GM18951 (cell line): ENCODE results near the gene HCK.
"Not testable (repeated sequence)": the region's sequence is repeated elsewhere in the genome, so short reads cannot be mapped to it uniquely, and the experiment has no call there.

Source experiments
- POLR2A ChIP-seq: IDR thresholded peaks from 4 replicates; pipeline ENCODE4 v1.6.1; 2011; ENCODE audit warnings: mild to moderate bottlenecking; ENCODE audit not compliant: insufficient read length, insufficient read depth; ENCODE audit errors: extremely low read depth
- in situ Hi-C: fragments of 300-500 bp; cut with MboI; formaldehyde crosslinking; loops from one replicate; pipeline ENCODE4 v1.12.0; 2022; ENCODE audit warnings: low sequenced_read_pairs, mixed read lengths, inconsistent platforms; ENCODE audit not compliant: unreplicated experiment

The HCK gene

DNA sequence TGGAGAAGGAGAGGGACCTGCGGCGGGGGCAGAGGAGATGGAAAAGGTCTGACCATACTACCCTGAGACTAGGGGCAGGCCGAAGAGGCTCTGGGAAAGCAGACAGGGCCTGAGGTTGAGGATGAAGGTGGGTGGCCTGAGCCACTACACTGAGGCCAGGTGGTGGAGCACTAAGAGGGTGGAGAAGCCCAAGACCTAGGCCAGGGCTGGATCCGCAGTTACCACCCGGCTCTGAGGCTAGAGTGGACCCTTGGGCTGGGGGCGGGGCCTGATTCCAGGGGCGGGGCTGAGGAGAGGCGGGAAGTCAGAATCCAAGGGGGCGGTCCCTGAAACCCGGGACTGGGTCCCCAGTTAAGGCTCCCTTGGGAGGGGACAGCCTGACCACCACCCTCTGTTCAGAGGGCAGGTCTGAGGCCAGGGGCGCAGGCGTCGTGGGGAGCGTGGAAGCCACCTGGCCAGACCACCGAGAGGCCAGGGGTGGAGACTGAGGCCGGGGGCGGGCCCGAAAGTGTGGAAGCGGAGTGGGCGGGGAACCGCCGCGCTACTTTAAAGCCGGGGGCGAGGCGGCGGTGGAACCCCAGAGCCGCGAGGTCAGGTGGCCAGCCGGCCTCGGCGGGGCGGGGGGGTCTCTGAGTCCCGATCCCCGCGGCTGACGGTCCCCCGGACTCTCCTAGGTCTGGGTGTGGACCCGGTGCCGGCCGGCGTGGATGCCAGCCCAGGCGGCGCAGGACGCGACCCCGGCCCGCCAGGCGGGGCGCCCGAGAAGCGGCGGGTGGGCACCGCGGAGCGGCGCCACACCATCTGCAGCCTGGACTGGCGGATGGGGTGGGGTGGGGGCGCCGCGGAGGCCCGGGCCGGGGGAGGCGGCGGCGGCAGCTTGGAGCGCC, 33.5 kb upstream of the HCK start:
- no peak for TF ChIP-seq POLR2A
- in situ Hi-C loops: no loop called here

DNA sequence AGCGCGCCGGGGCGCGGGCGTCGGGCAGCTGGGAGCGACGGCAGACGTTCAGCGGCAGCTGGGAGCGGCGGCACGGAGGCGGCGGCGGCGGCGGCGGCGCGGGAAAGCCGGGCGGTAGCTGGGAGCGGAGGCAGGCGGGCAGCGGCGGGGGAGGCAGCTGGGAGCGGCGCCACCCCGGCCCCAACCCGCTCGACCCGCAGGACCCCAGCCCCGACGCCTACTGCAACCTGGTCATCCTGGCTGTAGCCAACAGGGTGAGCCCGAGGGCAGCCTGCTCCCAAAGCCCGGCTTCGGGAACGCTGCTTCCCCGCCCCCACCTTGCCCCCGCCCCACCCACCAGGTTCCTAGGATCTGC, 32.9 kb upstream of the HCK start:
- in situ Hi-C loops: no loop called here
- no peak for TF ChIP-seq POLR2A

DNA sequence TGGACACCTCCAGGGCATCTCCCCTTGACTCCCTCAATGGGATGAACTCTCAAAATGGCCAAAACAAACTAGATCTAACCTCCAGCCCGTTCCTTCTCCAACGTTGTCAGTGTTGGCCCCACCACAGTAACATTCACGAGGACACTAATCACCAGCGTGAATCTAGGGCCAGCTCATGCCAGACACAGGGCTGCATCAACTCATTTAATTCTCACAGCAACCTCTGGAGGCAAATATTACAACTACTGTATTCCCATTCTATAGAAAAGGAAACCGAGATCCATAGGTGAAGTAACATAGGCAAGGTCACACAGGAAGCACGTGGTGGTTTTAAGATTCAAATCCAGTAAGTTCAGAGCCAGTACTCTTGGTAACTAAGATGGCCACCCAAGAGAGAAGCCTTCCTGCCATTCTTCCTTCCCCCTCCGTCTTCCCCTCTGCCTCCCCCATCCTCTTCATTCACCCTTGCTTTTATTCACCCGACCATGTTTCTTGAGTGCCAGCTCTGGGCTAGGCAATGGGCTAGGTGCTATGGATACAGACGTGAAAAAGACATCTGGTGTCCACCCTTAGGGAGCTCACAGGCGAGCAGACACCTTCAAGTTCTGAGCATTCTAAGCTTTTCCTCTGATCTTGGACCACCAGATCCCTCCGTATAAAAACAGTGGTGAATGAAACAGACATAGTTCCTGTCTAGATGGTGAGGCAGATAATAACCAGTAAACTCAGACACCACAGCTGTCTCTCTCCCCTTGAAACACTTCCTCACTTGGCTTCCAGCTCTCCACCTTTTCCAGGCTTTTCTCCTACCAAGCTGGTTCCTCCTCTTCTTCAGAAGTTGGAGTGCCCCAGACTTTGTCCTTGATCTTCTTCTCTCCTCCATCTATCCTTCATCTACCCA, 32.2 kb upstream of the HCK start:
- in situ Hi-C loops: loop anchor here (10.0 kb wide), 1 partner anchor 165 kb away; no protein-coding TSS in a partner anchor
- no peak for TF ChIP-seq POLR2A

DNA sequence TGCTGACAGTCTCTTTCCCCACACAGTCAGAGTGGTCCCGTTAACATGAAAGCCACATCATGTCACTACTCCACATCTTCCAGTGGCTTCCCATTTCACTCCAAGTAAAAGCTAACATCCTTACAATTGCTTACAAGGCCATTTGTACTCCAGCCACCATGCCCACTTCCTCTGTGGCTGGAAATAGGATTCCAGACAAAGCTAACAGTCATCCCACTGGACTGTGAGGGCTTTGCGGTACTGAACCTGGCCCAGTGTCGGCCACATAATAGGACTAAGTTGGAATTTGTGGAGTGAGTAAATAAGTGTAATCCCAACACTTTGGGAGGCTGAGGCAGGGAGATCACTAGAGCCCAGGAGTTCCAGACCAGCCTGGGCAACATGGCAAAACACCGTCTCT, 31.0 kb upstream of the HCK start:
- no peak for TF ChIP-seq POLR2A
- in situ Hi-C loops: loop anchor here (10.0 kb wide), 1 partner anchor 166 kb away; no protein-coding TSS in a partner anchor

DNA sequence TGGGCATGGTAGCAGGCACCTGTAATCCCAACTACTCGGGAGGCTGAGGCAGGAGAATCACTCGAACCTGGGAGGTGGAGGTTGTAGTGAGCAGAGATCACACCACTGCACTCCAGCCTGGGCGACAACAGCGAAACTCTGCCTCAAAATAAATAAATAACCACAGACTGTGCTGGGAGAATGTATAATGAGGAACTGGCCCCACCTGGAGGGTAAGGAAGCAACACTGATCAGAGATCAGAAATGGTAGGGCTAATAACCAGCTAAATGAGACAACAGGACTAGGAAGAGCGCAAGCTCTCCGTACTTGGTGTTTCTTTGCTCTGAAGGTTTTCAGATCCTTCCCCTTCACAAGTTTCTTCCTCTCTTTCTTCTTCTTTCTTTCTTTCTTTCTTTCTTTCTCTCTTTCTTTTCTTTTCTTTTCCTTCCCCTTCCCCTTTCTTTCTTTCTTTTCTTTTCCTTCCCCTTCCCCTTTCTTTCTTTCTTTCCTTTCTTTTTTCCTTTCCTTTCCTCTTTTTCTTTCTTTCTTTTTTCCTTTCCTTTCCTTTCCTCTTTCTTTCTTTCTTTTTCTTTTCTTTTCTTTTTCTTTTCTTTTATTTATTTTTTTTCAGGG, 27.3 kb upstream of the HCK start:
- in situ Hi-C loops: loop anchor here (10.0 kb wide), 1 partner anchor 170 kb away; no protein-coding TSS in a partner anchor
- no peak for TF ChIP-seq POLR2A

DNA sequence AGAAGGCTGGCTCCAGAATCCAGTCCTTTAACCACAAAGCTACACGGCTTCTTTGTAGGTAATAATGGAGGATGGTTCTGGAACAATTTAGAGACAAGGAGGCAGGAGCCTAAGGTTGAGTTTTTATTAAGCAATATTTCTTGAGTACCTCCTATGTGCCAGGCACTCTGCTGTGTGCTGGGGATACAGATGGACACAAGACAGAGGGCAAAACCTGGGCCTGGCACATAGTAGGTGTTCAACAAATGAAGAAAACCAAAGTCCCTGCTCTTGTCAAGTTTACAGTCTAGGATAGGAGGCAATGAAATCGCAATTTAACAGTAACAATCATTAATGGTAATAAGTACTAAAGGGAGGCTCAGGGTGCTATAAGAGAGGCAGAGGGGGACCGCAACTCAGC, 24.4 kb upstream of the HCK start:
- TF ChIP-seq POLR2A: no peak
- in situ Hi-C loops: loop anchor here (10.0 kb wide), 1 partner anchor 173 kb away; no protein-coding TSS in a partner anchor

DNA sequence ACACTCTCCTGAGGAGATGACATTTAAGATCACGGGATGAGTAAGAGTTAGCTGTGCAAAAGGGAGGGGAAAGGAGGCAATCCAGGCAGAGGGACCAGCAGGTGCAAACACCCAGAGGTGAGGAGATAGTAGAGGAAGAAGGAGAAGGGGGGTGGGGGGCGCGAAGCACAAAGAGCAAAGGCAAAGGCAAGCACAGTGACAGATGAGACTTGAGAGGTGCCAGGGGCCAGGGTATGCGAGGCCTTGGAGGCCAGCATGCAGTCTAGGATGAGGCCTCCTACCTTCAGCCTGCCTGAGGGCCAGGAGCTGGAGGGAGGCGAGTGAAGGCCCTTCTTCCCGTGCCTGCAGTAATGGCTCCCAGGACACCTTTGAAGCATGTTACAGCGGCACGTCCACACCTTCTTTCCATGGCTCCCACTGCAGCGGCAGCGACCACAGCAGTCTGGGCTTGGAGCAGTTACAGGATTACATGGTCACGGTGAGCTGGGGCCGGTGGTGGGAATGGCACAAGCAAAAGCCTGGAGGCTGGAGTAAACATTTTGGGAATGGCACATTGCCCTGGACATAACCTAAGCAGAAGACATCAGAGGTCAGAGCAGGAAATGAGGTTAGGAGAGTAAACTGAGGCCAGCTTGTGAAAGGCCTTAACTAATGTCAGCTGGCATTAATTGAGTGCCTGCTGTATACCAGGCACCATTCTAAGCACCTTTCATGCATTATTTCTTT, 23.2 kb upstream of the HCK start:
- in situ Hi-C loops: loop anchor here (10.0 kb wide), 1 partner anchor 174 kb away; no protein-coding TSS in a partner anchor
- no peak for TF ChIP-seq POLR2A

DNA sequence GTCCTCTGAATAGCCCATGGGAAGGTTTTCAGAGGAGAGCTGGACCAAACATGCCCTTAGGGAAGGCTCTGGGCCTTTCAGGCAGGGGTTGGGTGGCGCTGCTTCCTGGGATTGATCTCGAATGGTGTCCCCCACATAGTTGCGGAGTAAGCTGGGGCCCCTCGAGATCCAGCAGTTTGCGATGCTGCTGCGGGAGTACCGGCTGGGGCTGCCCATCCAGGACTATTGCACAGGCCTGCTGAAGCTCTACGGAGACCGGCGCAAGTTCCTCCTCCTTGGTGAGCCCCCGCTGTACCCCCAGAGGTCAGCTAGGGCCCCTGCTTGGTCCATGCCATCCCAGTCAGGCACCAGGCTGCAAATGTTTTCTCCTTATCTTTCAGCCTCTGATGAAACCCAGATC, 22.5 kb upstream of the HCK start:
- in situ Hi-C loops: loop anchor here (10.0 kb wide), 1 partner anchor 175 kb away; no protein-coding TSS in a partner anchor
- no peak for TF ChIP-seq POLR2A

DNA sequence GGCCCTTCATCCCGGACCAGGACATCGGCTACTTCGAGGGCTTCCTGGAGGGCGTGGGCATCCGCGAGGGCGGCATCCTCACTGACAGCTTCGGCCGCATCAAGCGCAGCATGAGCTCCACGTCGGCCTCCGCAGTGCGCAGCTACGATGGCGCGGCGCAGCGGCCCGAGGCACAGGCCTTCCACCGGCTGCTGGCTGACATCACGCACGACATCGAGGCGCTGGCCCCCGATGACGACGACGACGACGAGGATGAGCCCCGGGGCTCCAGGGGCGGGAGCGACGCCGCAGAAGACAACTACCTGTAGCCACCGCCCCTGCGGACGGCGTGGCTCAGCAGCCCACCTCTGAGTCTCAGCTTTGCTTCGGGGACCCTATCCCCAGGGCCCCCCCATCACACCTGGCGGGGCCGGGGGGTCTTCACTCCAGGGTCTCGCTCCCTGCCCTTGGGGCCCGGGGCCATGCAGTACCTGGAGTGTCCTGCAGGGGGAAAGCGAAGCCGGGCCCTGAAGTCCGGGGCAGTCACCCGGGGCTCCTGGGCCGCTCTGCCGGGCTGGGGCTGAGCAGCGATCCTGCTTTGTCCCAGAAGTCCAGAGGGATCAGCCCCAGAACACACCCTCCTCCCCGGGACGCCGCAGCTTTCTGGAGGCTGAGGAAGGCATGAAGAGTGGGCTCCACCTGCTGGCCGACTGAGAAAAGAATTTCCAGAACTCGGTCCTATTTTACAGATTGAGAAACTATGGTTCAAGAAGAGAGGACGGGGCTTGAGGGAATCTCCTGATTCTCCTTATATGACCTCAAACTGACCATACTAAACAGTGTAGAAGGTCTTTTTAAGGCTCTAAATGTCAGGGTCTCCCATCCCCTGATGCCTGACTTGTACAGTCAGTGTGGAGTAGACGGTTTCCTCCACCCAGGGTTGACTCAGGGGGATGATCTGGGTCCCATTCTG, 20.8 kb upstream of the HCK start:
- in situ Hi-C loops: no loop called here
- no peak for TF ChIP-seq POLR2A

DNA sequence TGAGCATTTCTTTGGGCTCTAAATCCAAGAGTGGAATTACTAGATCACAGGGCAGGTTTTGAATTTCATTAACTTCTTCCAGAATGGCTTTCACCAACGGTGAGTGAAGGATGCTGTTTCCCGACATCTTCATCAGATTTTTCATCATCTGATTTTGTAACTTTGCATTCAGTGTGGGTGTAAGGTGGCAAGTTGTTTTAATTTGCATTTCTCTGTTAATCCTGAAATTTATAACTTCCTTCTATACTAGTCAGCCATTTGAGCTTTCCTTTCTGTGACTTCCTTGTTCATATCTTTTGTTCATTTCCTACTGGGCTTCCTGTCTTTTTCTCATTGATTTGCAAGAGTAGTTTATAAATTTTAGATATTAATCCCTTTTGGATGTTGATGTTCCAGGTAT, 18.7 kb upstream of the HCK start:
- TF ChIP-seq POLR2A: no peak
- in situ Hi-C loops: no loop called here

DNA sequence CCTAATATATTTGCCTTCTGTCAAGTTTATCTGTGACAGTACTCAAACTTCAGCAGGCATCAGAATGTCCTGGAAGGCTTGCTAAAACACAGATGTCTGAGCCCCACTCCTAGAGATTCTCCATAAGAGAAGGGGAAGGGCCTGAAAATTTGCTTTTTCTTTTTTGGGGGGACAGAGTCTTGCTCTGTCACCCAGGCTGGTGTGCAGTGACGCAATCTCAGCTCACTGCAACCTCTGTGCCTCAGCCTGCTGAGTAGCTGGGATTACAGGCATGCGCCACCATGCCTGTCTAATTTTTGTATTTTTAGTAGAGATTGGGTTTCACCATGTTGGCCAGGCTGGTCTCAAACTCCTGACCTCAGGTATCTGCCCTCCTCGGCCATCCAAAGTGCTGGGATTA, 18.3 kb upstream of the HCK start:
- in situ Hi-C loops: not testable (repeated sequence)
